ENCODE results near the gene PAPLN.

PAPLN gene

GRCh38 chr14:73243341-73243740 is 6.0 kb downstream of the PAPLN start:
- no peak for DNase-seq (ENCODE audit: low read depth)
- TF ChIP-seq POLR2A (IDR thresholded peaks at IDR 0.05; ENCODE audit: extremely low read depth, insufficient read length) = no peak
- TF ChIP-seq MYC (IDR thresholded peaks at IDR 0.05; ENCODE audit: low read depth, low read length) = no peak
- no peak for TF ChIP-seq CTCF (IDR thresholded peaks at IDR 0.05; ENCODE audit: low read depth, low read length)
- H3K4me3 ChIP-seq (ENCODE audit: low read depth, low read length) = no peak overlapping the region

- DNase-seq (ENCODE audit: low read depth) = no peak
- no peak for TF ChIP-seq POLR2A (IDR thresholded peaks at IDR 0.05; ENCODE audit: extremely low read depth, insufficient read length)
- TF ChIP-seq CTCF (IDR thresholded peaks at IDR 0.05; ENCODE audit: low read depth, low read length) = no peak
- no peak for TF ChIP-seq MYC (IDR thresholded peaks at IDR 0.05; ENCODE audit: low read depth, low read length)
- TF ChIP-seq MAX (IDR thresholded peaks at IDR 0.05; ENCODE audit: low read depth, low read length) = no peak
- no peak overlapping the region for H3K4me3 ChIP-seq (ENCODE audit: low read depth, low read length)
Measured at GRCh38 chr14:73243748-73244147, 6.4 kb downstream of the PAPLN start.

GRCh38 chr14:73244541-73245290 is 7.4 kb downstream of the PAPLN start:
- no peak for TF ChIP-seq CTCF (IDR thresholded peaks at IDR 0.05; ENCODE audit: low read depth, low read length)
- no peak for TF ChIP-seq MAX (IDR thresholded peaks at IDR 0.05; ENCODE audit: low read depth, low read length)
- TF ChIP-seq POLR2A (IDR thresholded peaks at IDR 0.05; ENCODE audit: extremely low read depth, insufficient read length) = no peak
- no peak for TF ChIP-seq MYC (IDR thresholded peaks at IDR 0.05; ENCODE audit: low read depth, low read length)
- H3K4me3 ChIP-seq (ENCODE audit: low read depth, low read length) = no peak overlapping the region
- DNase-seq (ENCODE audit: low read depth) = no peak

- DNase-seq (ENCODE audit: low read depth) = peak; percentile 71
- H3K4me3 ChIP-seq (ENCODE audit: low read depth, low read length) = peak overlapping the region; percentile 52
- TF ChIP-seq POLR2A (IDR thresholded peaks at IDR 0.05; ENCODE audit: extremely low read depth, insufficient read length) = no peak
- no peak for TF ChIP-seq MAX (IDR thresholded peaks at IDR 0.05; ENCODE audit: low read depth, low read length)
- no peak for TF ChIP-seq CTCF (IDR thresholded peaks at IDR 0.05; ENCODE audit: low read depth, low read length)
- no peak for TF ChIP-seq MYC (IDR thresholded peaks at IDR 0.05; ENCODE audit: low read depth, low read length)
Measured at GRCh38 chr14:73245480-73246325, 8.4 kb downstream of the PAPLN start.

GRCh38 chr14:73246387-73247150 is 9.3 kb downstream of the PAPLN start:
- TF ChIP-seq POLR2A (IDR thresholded peaks at IDR 0.05; ENCODE audit: extremely low read depth, insufficient read length) = no peak
- no peak for TF ChIP-seq MYC (IDR thresholded peaks at IDR 0.05; ENCODE audit: low read depth, low read length)
- no peak for TF ChIP-seq CTCF (IDR thresholded peaks at IDR 0.05; ENCODE audit: low read depth, low read length)
- no peak for TF ChIP-seq MAX (IDR thresholded peaks at IDR 0.05; ENCODE audit: low read depth, low read length)
- H3K4me3 ChIP-seq (ENCODE audit: low read depth, low read length) = peak overlapping the region; percentile 52
- DNase-seq (ENCODE audit: low read depth) = no peak

Data from NB4 (cell line).